GM21381 (cell line): Measurements from ENCODE around the gene CDKN1B.

ENCODE experiments used
- ATAC-seq: cut with Tn5 transposase; IDR thresholded peaks from one replicate; pipeline ENCODE4 v1.9.1; 2021; ENCODE audit warnings: mild to moderate bottlenecking, moderate library complexity; ENCODE audit not compliant: unreplicated experiment

Gene CDKN1B

GRCh38 chr12:12748044-12748443 is 30.9 kb downstream of the CDKN1B start:
- ATAC-seq: no peak

- no peak for ATAC-seq
Measured at GRCh38 chr12:12749433-12749832, 32.3 kb downstream of the CDKN1B start.

- ATAC-seq: no peak
Measured at GRCh38 chr12:12755923-12756322, 38.8 kb downstream of the CDKN1B start.

GRCh38 chr12:12757121-12757520 is 40.0 kb downstream of the CDKN1B start:
- no peak for ATAC-seq

- ATAC-seq: no peak
Measured at GRCh38 chr12:12759234-12759915, 42.2 kb downstream of the CDKN1B start.

- no peak for ATAC-seq
Measured at GRCh38 chr12:12764824-12765223, 47.7 kb downstream of the CDKN1B start.

GRCh38 chr12:12770262-12770661 is 53.1 kb downstream of the CDKN1B start:
- ATAC-seq: no peak
